GM18870 (cell line): ENCODE measurements around the gene VTI1A.

Source experiments
- ATAC-seq: cut with Tn5 transposase; IDR thresholded peaks from one replicate; pipeline ENCODE4 v1.9.1; 2021; ENCODE audit warnings: moderate library complexity; ENCODE audit not compliant: unreplicated experiment

Gene VTI1A

GRCh38 chr10:112746329-112746728, 299.3 kb downstream of the VTI1A start:
- ATAC-seq: no peak

- ATAC-seq: no peak
These were observed 303.6 kb downstream of the VTI1A start for GRCh38 chr10:112750427-112751167.

DNA sequence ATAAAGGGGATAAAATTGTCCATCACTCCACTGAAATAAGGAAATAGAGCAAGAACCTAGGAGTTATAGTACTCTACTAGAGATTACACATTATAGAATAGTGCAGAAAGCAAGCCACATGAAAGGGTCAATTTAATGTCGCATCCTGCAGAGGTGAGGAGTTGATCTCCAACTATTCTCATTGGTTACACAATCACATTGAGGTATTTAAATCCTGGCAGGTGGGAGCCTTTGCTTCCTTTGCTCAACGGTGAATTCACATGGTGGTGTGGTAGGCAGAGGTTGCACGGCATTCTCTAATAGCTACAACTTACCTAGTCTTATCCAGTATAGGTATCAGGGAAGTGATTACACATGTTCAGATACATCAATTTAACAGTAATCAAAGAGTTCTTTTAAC, 304.6 kb downstream of the VTI1A start:
- ATAC-seq: no peak

DNA sequence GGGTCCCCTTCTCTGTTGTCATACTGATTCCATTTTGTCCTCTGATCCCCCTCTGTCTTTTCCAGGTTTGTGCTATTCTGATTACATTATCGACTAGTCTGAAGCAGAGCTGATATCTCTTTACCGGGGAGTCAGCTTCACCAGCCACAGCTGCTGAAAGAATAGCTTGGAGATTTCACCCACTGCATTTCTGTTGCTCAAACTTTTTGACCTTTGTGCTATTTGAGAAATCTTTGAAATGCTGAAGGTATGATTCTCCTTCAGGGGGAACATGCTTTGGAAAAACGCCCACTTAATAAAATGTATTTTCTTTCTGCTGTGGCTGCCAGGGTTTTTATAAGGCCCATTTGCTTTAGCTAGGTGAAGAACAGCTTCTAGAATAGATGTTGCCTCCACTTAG, 305.3 kb downstream of the VTI1A start:
- ATAC-seq: no peak

GRCh38 chr10:112753961-112754411, 307.0 kb downstream of the VTI1A start:
- no peak for ATAC-seq

DNA sequence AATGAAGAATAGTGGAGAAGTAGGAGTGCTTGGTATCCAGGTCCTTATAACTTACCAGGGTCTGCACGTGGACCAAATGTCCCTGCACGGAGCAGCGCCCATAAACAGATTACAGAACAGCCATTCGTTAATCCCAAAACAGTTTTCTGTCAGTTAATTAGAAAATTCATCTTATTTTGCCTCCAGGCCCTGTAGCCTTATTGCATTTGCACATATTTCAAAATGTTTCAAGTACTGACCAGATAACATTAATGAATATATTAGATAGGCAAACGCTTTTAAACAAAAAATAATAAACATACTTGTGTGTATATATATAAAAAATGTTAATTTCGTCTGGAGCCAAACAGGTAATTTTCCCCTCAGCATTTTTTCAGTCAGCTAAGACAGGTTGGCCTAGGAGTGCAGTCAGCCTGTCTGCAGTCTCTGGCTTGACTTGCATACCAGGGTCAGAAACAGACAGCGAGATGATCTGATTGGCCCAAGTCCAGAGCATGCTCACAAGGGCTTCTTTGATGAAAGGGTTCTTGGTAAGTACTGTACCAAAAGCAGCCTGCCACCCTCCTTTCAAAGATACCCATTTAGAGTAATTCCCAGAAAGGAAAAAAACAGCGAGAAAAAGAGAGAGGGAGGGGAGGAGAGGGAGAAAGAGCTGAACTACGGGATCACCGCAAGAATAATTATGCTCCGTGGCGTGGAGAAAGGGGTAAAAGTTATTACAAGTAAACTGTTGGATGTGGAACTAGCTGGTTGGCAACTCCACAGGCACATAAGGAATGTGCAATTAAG, 308.6 kb downstream of the VTI1A start:
- ATAC-seq: no peak

GRCh38 chr10:112756235-112756527, 309.2 kb downstream of the VTI1A start:
- ATAC-seq: no peak

GRCh38 chr10:112758961-112759360, 311.9 kb downstream of the VTI1A start:
- ATAC-seq: no peak

DNA sequence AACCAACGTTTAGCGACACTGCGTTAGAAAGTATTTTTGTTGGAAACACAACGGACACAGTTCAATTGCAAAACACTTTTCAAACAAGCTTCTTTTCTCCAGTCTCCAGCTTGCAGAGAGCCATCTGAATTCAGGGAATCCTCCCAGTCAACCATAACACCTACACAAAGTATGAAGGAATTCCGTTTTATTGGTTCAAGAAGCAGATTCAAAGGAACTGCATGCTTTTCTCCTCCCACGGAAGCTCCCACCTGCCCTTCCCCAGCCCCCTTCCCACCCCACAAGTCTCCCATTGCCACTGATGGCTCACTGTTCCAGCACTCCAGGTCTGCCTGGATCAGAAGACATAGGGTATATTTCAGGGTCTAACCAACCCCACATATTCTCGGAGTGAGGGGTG, 312.5 kb downstream of the VTI1A start:
- no peak for ATAC-seq

DNA sequence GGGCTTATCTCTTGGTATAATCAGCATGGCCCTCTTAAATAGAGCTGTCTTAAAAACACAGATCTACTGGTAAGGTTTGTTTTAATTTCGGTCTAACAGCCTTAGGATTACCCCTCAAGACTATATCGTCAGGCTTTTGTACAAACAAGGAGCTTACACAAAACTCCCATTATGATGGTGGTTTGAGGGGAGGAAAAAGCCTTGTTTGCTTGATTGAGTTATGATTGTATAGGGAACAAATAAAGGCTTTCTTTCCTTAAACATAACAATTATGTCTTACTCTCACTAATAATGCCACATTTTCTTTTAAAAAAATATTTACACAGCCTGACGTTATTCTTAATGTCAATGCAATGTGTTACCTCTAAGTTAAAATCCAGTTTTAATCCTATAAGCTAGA, 314.2 kb downstream of the VTI1A start:
- ATAC-seq: no peak

- no peak for ATAC-seq
These were observed 317.0 kb downstream of the VTI1A start for GRCh38 chr10:112763916-112764520.

DNA sequence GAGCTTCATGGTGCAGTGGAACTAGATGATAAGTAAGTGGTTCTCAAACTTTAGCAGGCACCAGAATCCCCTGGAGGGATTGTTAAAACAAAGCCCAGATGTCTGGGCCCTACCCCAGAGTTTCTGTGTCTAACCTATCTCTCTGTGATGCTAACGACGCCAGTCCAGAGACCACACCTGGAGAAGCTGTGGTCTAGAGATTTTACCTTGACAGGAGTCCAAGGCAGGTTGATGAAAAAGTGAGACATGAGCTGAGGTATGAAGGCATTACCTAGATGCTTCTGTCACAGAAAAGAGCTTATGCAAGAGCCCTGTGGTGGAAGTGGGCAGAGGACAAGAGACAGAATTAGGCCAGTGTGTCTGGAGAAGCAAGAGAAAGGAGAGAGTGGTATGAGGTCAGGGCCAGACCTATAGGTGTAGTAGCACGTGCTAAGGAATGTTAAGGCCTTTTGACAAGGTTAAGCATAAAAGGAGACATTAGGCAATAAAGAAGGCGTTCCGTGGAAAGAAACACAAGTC, 318.8 kb downstream of the VTI1A start:
- no peak for ATAC-seq

- ATAC-seq: no peak
These were observed 319.6 kb downstream of the VTI1A start for GRCh38 chr10:112766636-112767035.

GRCh38 chr10:112767156-112767555, 320.1 kb downstream of the VTI1A start:
- no peak for ATAC-seq

DNA sequence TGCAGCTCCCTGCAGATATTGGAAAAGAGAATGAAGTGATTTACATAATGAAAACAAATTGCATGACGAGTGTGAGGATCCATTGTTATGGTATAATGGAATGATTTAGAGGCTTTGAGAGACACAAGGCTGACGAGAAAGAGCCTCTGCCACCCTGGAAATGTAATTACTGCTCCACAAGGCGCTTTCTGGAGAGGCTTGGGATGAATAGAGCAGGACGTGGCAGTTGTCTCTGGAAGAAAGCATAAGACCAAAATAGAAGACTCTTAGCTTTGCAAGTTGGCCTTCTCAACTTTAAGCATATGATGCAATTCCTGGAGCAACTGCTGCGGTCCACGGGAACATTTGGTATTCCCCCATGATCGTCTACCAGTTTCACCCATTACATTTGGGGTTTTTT, 321.1 kb downstream of the VTI1A start:
- ATAC-seq: no peak

GRCh38 chr10:112769081-112769480, 322.1 kb downstream of the VTI1A start:
- no peak for ATAC-seq

- ATAC-seq: no peak
These were observed 322.8 kb downstream of the VTI1A start for GRCh38 chr10:112769611-112770370.

- ATAC-seq: no peak
These were observed 324.7 kb downstream of the VTI1A start for GRCh38 chr10:112771733-112772132.

GRCh38 chr10:112773783-112774182, 326.8 kb downstream of the VTI1A start:
- ATAC-seq: no peak

- no peak for ATAC-seq
These were observed 327.2 kb downstream of the VTI1A start for GRCh38 chr10:112774210-112774609.

DNA sequence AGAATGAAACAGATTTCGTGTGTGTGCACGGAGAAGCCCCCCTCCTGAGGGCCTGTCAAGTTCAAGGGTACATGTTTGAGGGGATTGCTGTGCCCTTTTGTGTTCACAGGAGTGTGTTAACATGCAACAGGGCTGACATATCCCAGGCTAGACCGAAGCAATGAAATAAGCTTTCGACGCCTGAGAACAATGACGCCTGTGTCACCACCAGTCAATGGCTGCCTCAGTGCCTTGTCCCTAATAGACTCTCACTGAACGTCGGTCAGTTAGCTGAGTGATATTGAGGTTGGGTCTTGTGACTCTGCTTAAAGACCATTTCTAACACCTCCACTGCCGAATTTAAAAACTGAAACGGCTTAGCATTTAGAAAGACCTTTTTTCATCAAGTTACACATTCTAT, 327.8 kb downstream of the VTI1A start:
- no peak for ATAC-seq
